Memory B cell (primary cell): ENCODE measurements around the gene RPRD1B.

ENCODE experiments used
- ATAC-seq: fragments of 150-1000 bp; cut with Tn5 transposase; 2 replicates; pipeline ENCODE4 v1.10.0; 2021; ENCODE audit warnings: low read depth, mild to moderate bottlenecking, moderate library complexity
- DNase-seq, 2 donors: peaks; one replicate each; pipeline ENCODE4 v3.0.0; 2022; ENCODE audit warnings: low spot score in 2 of 2
- H3K27ac Mint-ChIP-seq: one replicate; pipeline ENCODE4 v1.8.0; 2022; ENCODE audit warnings: mild to moderate bottlenecking, moderate library complexity, mixed read lengths
- H3K27me3 Mint-ChIP-seq: one replicate; pipeline ENCODE4 v1.8.0; 2022; ENCODE audit warnings: mixed read lengths
- H3K36me3 Mint-ChIP-seq: one replicate; pipeline ENCODE4 v1.8.0; 2022; ENCODE audit warnings: mild to moderate bottlenecking, mixed read lengths
- H3K4me1 Mint-ChIP-seq: one replicate; pipeline ENCODE4 v1.8.0; 2022; ENCODE audit warnings: mixed read lengths
- H3K4me3 Mint-ChIP-seq: one replicate; pipeline ENCODE4 v1.8.0; 2022; ENCODE audit warnings: mild to moderate bottlenecking, moderate library complexity, mixed read lengths
- H3K9me3 Mint-ChIP-seq: one replicate; pipeline ENCODE4 v1.8.0; 2022; ENCODE audit warnings: mixed read lengths

Gene RPRD1B

GRCh38 chr20:38127920-38128528 is 94.5 kb downstream of the RPRD1B start:
- DNase-seq (no peak), ATAC-seq (no peak)
- Mint-ChIP-seq H3K27me3 (no peaks in the 10 kb centered on the region), H3K36me3 (no peaks in the 10 kb centered on the region), H3K4me3 (no peak overlapping the region), H3K4me1 (peaks cover 5% of the 10 kb centered on the region), H3K27ac (no peak overlapping the region), H3K9me3 (no peaks in the 10 kb centered on the region)

GRCh38 chr20:38128691-38129090 is 95.1 kb downstream of the RPRD1B start:
- H3K36me3 Mint-ChIP-seq = no peaks in the 10 kb centered on the region
- H3K4me3 Mint-ChIP-seq = no peak overlapping the region
- ATAC-seq = no peak
- no peak for DNase-seq
- H3K27ac Mint-ChIP-seq = no peak overlapping the region
- peaks cover 3% of the 10 kb centered on the region for H3K4me1 Mint-ChIP-seq
- H3K27me3 Mint-ChIP-seq = no peaks in the 10 kb centered on the region
- no peaks in the 10 kb centered on the region for H3K9me3 Mint-ChIP-seq

GRCh38 chr20:38129248-38129865 is 95.8 kb downstream of the RPRD1B start:
- no peaks in the 10 kb centered on the region for H3K9me3 Mint-ChIP-seq
- H3K4me3 Mint-ChIP-seq = no peak overlapping the region
- no peak for DNase-seq
- H3K27me3 Mint-ChIP-seq = no peaks in the 10 kb centered on the region
- H3K27ac Mint-ChIP-seq = no peak overlapping the region
- ATAC-seq = no peak
- no peaks in the 10 kb centered on the region for H3K36me3 Mint-ChIP-seq
- peaks cover 3% of the 10 kb centered on the region for H3K4me1 Mint-ChIP-seq

GRCh38 chr20:38129893-38130609 is 96.5 kb downstream of the RPRD1B start:
- H3K4me1 Mint-ChIP-seq = peaks cover 5% of the 10 kb centered on the region
- no peak overlapping the region for H3K27ac Mint-ChIP-seq
- no peak overlapping the region for H3K4me3 Mint-ChIP-seq
- H3K27me3 Mint-ChIP-seq = no peaks in the 10 kb centered on the region
- H3K36me3 Mint-ChIP-seq = no peaks in the 10 kb centered on the region
- H3K9me3 Mint-ChIP-seq = no peaks in the 10 kb centered on the region
- no peak for DNase-seq
- ATAC-seq = no peak

- Mint-ChIP-seq H3K27ac (no peak overlapping the region), H3K27me3 (no peaks in the 10 kb centered on the region), H3K4me1 (peaks cover 5% of the 10 kb centered on the region)
Measured at GRCh38 chr20:38130687-38131587, 97.4 kb downstream of the RPRD1B start.

GRCh38 chr20:38131588-38132121 is 98.1 kb downstream of the RPRD1B start:
- no peak for DNase-seq
- Mint-ChIP-seq H3K36me3 (no peaks in the 10 kb centered on the region), H3K27me3 (no peaks in the 10 kb centered on the region), H3K4me1 (peaks cover 5% of the 10 kb centered on the region), H3K27ac (no peak overlapping the region), H3K9me3 (no peaks in the 10 kb centered on the region), H3K4me3 (no peak overlapping the region)
- ATAC-seq = no peak

More at GRCh38 chr20:38130687-38131587, 97.4 kb downstream of the RPRD1B start:
- Mint-ChIP-seq H3K36me3 (no peaks in the 10 kb centered on the region), H3K4me3 (no peak overlapping the region), H3K9me3 (no peaks in the 10 kb centered on the region)
- ATAC-seq = no peak
- DNase-seq = no peak

GRCh38 chr20:38132156-38132909 is 98.8 kb downstream of the RPRD1B start:
- no peaks in the 10 kb centered on the region for H3K9me3 Mint-ChIP-seq

GRCh38 chr20:38132910-38133501 is 99.5 kb downstream of the RPRD1B start:
- Mint-ChIP-seq H3K4me3 (no peak overlapping the region), H3K27me3 (no peaks in the 10 kb centered on the region), H3K9me3 (no peaks in the 10 kb centered on the region), H3K27ac (no peak overlapping the region), H3K36me3 (no peaks in the 10 kb centered on the region), H3K4me1 (peaks cover 5% of the 10 kb centered on the region)
- ATAC-seq = no peak
- DNase-seq = no peak

More at GRCh38 chr20:38132156-38132909, 98.8 kb downstream of the RPRD1B start:
- DNase-seq = no peak
- Mint-ChIP-seq H3K4me1 (peaks cover 5% of the 10 kb centered on the region), H3K36me3 (no peaks in the 10 kb centered on the region), H3K4me3 (no peak overlapping the region), H3K27me3 (no peaks in the 10 kb centered on the region), H3K27ac (no peak overlapping the region)
- ATAC-seq = no peak

- no peaks in the 10 kb centered on the region for H3K36me3 Mint-ChIP-seq
- no peak overlapping the region for H3K27ac Mint-ChIP-seq
- no peaks in the 10 kb centered on the region for H3K9me3 Mint-ChIP-seq
- ATAC-seq (no peak), DNase-seq (no peak)
- H3K4me3 Mint-ChIP-seq = no peak overlapping the region
- H3K27me3 Mint-ChIP-seq = no peaks in the 10 kb centered on the region
- H3K4me1 Mint-ChIP-seq = peaks cover 5% of the 10 kb centered on the region
Measured at GRCh38 chr20:38133680-38134426, 100.3 kb downstream of the RPRD1B start.

GRCh38 chr20:38134427-38135270 is 101.1 kb downstream of the RPRD1B start:
- Mint-ChIP-seq H3K36me3 (no peaks in the 10 kb centered on the region), H3K27me3 (no peaks in the 10 kb centered on the region), H3K4me3 (no peak overlapping the region), H3K9me3 (no peaks in the 10 kb centered on the region), H3K27ac (no peak overlapping the region), H3K4me1 (peaks cover 5% of the 10 kb centered on the region)
- DNase-seq (no peak), ATAC-seq (no peak)

- H3K4me3 Mint-ChIP-seq = no peak overlapping the region
- H3K27me3 Mint-ChIP-seq = no peaks in the 10 kb centered on the region
- H3K27ac Mint-ChIP-seq = no peak overlapping the region
- no peaks in the 10 kb centered on the region for H3K9me3 Mint-ChIP-seq
- ATAC-seq = no peak
- no peaks in the 10 kb centered on the region for H3K36me3 Mint-ChIP-seq
- DNase-seq = no peak
- peaks cover 5% of the 10 kb centered on the region for H3K4me1 Mint-ChIP-seq
Measured at GRCh38 chr20:38135271-38135650, 101.7 kb downstream of the RPRD1B start.
